Lower leg skin (tissue), 3 donors: ENCODE results near the gene SEL1L3.

Experiments used
- POLR2A ChIP-seq, 2 donors: fragments of 450-650 bp; IDR thresholded peaks; one replicate each; pipeline ENCODE4 v1.6.1; 2016 to 2017; ENCODE audit warnings: antibody characterized with exemption in 2 of 2, mild to moderate bottlenecking in 1 of 2, moderate library complexity in 1 of 2
- TF ChIP-seq, protein P1 (sequence below), 3 donors: fragments of 450-650 bp; IDR thresholded peaks; one replicate each; pipeline ENCODE4 v1.5.1; 2016; ENCODE audit warnings: antibody characterized with exemption in 3 of 3, mild to moderate bottlenecking in 3 of 3, moderate library complexity in 2 of 3

DNA sequence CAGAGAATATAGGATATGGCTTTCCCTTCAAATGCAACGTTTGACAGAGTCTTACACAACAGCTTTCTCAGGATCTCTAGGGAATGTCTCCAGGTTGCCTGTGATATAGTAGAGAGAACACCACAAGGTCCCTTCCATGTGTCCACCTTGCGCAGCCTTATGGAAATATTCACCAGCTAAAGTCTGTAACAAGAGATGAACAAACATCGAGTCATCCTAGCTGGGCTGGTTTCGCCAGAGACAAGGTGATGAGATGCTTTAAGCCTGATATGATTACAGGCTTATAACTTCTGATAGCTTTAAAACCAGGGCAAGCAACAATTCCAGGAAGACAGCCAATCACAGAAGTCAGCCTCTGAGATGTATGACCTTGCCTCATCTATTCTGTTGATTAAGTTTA lies 83.8 kb downstream of the SEL1L3 start:
- TF ChIP-seq, protein P1, sequence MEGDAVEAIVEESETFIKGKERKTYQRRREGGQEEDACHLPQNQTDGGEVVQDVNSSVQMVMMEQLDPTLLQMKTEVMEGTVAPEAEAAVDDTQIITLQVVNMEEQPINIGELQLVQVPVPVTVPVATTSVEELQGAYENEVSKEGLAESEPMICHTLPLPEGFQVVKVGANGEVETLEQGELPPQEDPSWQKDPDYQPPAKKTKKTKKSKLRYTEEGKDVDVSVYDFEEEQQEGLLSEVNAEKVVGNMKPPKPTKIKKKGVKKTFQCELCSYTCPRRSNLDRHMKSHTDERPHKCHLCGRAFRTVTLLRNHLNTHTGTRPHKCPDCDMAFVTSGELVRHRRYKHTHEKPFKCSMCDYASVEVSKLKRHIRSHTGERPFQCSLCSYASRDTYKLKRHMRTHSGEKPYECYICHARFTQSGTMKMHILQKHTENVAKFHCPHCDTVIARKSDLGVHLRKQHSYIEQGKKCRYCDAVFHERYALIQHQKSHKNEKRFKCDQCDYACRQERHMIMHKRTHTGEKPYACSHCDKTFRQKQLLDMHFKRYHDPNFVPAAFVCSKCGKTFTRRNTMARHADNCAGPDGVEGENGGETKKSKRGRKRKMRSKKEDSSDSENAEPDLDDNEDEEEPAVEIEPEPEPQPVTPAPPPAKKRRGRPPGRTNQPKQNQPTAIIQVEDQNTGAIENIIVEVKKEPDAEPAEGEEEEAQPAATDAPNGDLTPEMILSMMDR (IDR thresholded peaks at IDR 0.05) = no peak
- TF ChIP-seq POLR2A (IDR thresholded peaks at IDR 0.05) = no peak
